Nucleus accumbens (tissue), 56 donors: ENCODE results near the gene TRIM17.

Source experiments
- DNase-seq, 56 donors: peaks; one replicate each; lab custom pipeline; 2025; lab: John Stamatoyannopoulos, UW

The TRIM17 gene

DNA sequence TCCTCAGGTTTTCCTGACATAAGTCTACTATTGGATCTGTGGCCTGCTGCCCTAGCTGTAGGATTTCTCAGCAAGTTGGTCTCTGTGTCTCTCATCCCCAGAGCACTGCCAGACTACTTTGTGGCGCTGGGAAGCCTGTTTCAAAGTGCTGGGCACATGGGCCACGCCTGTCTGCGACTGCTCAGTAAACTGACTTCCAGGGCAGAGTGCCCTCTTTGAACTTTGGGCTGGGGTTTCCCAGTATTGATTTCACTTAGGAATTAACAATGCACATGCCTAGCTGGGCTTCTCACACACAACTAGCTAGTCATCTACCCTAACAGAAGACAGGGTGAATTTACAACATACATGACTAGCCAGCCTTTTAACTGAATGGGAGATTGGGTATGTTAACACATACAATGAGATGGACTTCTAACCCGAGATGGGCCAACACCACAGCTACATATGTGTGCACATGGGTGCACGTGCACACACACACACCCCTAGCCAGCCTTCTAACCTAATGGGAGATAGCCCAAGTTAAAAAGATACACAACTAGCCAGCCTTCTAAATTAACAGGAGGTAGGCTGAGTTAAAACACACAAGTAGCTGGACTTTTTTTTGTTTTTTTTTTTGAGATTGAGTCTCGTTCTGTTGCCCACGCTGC, 6.9 kb upstream of the TRIM17 start:
- DNase-seq: no peak

DNA sequence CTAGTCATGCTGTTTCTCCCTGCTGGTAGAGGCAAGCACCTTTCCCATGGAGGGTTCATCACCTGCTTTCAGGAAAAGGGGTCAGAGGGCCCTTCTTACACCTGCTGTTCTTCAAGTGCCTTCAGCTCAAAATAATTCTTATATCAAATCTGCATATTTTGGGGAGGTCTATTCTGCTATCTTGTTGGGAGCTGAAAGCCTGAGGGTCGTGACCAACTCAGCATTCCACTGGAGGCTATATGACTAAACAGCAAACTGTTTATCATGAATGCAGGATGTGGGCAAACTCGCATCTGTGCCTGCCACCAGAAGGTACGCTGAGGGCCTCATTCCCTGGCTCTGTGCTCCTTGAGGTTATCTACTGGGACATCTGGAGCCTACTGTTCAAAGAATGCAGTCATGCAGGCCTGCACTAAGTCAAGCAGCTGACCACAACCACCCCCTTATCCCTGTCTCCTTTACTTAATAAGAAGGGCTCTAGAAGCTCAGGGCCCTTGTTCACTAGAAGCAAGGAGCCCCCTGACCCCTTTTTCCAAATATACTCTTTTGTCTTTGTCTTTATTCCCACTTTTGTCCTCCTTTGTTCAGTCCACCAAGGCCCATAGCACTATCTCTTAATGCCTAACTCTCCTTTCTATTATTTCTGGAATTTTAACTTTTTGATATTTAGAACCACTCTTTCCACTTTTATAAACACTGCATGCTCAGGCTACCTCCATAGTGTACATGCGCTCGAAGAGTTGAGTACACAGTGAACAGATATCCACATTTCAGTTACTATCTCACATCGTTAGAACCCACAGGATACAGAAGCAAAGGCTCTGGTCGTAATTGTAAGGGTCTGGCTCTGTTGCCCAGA, 4.5 kb upstream of the TRIM17 start:
- DNase-seq: no peak

DNA sequence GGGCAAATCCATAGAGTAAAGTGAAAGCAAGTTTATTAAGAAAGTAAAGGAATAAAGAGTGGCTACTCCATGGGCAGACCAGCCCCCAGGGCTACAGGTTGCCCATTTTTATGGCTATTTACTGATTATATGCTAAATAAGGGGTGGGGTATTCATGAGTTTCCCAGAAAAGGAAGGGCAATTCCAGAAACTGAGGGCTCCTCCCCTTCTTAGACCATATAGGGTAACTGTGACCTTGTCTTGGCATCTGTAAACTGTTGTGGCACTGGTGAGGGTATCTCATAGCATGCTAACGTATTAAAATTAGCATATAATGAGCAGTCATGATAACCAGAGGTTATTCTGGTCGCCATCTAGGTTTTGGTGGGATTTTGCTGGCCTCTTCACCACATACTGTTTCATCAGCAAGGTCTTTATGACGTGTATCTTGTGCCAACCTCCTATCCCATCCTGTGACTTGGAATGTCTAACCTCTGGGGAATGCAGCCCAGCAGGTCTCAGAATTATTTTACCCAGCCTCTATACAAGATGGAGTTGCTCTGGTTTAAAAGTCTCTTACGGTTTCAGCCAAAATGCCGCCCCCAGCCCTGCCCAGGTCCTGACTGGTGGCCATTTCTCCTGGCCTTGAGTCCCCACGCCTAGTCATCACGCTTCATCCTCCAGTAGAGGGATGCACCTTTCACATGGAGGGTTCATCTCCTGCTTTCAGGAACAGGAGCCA, 982 bp upstream of the TRIM17 start:
- DNase-seq: no peak

DNA sequence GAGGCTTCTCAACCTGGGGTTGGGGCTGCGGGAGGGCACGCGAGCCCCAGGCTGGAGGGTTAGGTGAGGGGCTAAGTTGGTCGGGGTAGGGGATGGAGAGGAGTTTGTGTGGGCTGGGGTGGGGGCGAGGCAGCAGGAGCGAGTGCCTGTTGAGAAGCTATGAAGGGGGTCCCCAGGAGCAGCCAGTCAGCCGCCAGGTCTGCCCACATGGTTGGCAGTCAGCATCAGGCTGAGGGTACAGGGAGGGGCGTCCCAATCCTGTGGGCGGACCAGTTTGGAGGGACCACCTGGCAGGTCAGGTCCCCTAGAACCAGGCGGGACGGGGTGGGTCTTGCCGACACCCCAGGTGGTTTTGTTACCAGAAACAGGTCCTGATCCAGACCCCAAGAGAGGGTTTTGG, 400 bp upstream of the TRIM17 start:
- no peak for DNase-seq

DNA sequence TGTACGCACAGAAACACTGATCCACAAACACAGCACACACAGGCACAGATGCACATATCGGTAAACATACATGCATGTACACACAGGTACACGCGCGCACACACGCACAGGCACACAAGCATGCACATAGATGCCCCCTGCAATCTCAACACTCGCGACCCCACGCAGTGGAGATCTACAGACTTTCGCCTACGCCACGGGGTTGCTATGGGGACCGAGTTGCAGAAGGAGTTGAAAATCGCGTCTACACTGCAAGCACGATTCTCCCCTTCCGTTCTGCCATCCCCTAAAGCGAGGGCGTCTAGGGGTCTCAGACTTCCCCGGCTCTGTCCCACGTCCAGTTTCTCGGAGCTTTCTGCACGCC, 826 bp downstream of the TRIM17 start:
- peak in 19 of 56 donors; percentile 16 to 70 (median 33) for DNase-seq

DNA sequence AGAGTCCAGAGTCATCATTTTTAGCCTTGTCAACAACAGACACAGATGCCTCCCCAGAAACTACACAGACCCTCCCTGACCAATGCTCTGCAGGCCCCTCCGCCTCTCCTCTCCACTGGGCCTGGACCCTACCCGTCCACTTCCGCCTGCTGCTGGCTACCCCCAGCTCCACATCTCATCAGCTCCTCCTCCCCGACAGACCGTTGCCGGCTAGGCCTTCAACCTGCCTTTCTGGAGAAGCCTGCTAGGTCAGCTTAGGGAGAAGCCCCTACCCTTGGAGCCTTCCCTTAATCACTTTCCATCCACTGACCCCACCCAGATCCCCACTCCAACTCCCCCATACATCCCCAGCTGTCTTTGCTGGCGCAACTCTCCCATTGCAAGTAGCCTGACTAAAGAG, 1.4 kb downstream of the TRIM17 start:
- no peak for DNase-seq

DNA sequence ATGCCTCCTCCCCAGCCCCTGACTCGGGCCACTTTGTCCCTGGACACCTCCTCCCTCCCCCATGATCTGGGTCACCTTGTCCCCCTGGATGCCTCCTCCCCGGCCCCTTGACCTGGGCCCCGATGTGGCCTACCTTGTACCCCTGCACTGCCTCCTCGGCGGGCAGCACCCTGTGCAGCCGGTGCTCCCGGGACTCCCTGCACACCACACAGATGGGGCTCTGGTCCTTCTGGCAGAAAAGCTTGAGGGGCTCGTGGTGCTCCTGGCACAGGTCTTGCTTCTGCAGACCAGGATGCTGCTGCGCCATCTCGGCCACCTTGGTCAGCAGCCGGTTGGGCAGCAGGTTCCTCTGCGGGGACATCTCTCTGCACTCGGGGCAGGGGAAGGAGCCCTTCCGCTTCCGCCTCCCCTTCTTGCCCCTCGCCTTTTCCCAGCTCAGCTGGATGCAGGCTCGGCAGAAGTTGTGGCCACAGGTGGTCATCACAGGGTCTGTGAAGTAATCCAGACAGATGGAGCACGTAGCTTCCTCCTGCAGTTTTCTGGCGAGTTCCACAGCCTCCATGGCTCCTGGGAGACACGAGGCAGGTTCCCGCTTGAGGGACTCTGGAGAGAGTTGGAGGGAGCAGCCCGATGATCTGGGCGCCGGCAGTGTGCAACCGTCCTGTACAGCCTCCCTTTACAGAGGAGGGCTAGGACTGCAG, 2.0 kb downstream of the TRIM17 start:
- no peak for DNase-seq

DNA sequence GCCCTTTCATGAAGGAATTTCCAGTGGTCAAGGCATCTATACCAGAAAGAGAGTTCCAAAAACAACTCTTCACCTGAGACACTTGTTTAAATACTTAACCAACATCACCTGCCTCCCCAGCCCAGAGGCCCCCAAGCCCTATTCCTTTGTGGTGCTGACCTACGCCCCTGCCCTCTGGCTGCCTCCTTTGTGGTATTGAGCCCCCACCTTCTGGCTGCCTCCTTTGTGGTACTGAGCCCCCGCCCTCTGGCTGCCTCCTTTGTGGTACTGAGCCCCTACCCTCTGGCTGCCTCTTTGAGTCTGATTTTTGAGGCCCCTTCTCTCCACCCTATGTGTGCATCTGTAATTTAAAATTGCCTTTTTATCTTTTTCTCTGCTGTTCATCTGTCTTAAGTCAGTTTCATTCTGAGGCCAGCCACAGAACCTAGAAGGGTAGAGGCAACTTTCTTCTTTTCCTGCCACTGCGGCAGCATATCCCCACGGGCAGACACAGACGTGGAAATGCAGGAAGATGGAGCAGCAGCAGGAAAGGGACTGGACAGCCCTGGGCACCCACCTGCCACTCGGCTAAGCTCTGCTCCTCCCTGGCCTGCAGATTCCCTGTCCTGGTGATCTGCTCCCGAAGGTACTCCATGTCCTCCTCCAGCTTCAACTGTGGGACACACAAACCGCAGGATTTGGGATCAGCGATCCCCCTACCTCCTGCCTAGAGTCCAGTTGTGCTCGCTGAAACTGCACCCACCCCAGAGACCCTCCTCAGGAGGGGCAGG, 3.2 kb downstream of the TRIM17 start:
- DNase-seq: no peak

DNA sequence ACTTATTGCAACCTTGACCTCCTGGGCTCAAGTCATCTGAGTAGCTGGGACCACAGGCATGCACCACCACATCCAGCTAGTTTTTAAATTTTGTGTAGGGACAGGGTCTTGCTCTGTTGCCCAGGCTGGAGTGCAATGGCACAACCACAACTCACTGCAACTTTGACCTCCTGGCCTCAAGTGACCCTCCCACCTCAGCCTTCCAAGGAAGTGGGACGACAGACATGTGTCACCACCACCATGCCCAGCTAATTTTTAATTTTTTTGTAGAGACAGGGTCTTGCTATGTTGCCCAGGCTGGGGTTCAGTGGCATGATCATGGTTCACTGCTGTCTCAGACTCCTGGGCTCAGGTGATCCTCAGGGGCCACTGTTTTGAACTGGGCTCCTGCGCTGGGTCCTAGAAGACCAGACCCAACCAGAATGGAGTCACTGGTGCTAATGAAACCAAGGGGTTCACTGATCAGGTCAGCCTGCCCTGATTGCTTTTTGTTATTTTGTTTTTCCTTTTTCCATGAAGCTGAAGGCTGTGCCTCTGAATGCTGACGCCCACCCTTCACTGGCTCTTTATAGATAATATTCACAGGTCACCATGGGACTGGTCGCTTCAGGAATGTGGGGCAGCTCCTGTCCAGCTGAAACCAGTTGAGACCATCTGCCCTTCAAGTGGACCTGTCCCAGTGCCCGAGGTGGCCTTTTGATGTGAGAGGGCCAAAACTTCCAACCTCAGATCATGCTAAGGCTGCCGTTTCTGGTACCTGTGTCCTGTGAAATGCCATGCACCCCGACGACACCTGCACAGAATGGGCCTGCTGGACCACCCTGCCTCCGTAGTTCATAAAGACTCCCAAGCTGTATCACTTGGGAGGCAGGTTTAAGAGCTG, 4.9 kb downstream of the TRIM17 start:
- DNase-seq: no peak

DNA sequence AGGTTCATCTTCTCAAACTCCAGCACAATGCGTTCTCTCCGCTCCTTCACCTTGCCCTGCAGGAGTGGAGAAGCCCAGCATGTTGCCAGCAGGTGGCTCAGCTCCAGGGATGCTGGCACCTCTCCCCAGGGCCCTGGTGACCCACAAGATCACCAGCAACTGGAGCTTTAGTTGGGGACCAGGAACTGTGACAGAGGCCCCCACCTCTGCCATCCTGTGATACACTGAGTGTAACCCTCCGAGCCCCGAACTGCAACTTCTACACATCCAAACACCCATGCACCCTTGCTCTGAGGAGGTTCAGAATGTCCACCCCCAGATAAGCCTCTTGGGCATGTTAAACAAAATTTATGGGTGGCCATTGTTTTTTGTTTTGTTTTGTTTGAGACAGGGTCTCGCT, 5.5 kb downstream of the TRIM17 start:
- no peak for DNase-seq

DNA sequence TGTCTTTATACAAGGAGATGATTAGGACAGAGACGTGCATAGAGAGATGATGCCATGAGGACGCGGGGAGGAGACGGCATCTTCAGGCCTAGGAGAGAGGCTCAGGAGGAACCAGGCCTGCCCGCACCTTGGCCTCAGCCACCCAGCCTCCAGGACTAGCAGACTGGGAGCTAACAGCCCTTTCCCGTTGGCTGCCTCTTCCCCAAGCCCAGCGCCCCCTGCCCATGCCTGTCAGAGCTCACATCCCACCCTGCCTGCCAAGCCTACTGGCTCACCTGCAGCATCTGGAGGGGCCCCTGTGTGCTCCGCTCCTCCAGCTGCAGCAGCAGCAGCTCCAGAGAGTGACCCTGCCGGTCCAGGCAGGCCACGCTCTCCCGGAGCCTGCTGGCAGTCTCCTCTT, 6.0 kb downstream of the TRIM17 start:
- no peak for DNase-seq

DNA sequence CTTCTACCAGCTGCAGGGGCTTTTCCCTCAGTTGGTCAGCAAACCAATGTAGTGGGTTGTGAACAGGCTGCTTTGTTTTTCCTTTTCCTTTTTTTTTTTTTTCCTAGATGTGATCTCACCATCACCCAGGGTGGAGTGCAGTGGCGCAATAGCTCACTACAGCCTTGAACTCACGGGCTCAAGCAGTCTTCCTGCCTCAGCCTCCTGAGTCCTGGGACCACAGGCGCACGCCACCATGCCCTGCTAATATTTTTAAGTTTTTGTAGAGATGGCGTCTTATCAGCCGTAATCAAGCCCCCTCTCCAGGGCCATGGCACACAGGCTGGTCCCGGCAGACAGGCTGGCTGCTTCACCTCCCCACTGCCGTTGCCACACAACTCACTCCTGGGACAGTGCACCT, 6.6 kb downstream of the TRIM17 start:
- no peak for DNase-seq

DNA sequence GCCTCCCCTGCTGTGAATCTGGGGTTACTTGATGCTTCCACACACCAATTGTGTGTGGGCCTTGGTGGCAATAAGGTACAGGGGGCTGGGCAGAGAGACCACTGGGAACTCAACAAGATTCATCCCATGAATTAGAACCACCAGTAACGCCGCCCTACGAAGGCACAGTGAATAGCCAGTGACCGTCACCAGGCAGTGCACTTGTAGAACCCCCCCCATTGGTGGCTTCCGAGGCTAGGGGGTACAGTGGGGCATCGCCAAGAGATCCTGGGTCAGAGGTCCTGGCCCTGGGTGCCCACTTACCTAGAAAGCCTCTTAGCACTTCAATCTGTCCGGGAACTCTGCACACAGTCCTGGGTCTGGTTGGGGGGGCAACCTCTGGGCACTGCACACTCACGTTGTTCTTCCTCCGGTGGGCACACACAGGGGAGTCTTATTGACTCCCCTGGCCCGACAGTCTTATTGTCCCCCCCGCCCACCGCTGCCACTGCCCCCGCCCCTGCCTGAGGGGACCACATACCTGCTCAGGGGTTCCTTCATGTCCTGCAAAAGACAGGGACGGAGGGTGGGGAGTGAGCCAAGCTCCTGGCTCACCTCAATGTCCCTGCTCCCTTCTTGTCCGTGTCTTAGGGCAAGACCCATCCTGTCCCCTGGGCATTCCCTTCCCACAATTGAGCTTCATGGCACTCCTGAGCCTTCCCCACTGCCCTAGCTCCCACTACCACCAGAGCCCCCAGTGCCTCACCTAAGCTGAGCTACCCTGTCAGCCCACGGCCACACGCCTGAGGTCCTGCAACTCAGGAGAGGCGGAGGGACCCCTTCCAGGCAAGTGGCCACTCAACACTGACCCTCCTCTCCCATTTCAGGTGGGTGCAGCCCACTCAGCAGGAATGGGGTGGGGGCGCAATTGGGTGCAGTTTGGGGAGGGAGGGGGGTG, 7.5 kb downstream of the TRIM17 start:
- DNase-seq: no peak

DNA sequence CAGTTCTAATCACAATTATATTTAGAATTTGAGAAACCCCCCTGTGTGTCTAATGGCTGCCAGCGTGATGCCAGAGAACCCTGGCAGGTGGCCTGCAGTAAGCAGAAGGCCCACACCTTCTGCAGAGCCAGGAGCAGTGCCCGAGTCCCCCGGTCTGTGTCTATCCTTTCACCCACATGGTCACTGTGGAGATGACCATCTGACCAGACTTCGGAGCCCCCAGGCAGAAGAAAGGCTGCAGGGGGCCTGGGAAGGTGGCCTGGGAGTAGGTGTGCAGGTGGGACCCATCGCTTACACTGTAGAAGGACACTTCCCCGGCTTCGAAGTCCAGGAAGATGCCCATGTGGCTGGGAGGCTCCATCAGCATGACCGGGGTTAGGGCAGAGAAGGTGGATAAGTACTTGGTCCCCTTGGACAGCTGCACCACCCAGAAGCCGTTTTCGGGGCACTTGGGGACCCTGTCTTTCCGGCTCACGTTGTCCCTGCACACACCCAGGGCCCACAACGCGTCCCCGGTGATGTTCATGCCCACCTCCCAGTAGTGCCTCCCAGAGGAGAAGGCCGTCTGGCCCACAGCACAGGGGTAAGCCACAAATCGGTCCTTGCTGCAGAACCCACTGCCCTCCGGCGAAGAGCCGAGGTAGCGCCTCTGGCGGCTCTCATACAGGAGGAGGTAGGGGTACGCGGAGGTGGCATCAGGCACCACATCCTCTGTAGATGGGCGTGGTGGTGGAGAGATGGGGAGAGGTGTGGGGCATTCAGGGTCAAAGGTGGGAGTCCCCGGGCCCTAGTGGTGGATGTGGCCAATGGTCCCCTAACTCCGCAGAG, 8.4 kb downstream of the TRIM17 start:
- DNase-seq: no peak

DNA sequence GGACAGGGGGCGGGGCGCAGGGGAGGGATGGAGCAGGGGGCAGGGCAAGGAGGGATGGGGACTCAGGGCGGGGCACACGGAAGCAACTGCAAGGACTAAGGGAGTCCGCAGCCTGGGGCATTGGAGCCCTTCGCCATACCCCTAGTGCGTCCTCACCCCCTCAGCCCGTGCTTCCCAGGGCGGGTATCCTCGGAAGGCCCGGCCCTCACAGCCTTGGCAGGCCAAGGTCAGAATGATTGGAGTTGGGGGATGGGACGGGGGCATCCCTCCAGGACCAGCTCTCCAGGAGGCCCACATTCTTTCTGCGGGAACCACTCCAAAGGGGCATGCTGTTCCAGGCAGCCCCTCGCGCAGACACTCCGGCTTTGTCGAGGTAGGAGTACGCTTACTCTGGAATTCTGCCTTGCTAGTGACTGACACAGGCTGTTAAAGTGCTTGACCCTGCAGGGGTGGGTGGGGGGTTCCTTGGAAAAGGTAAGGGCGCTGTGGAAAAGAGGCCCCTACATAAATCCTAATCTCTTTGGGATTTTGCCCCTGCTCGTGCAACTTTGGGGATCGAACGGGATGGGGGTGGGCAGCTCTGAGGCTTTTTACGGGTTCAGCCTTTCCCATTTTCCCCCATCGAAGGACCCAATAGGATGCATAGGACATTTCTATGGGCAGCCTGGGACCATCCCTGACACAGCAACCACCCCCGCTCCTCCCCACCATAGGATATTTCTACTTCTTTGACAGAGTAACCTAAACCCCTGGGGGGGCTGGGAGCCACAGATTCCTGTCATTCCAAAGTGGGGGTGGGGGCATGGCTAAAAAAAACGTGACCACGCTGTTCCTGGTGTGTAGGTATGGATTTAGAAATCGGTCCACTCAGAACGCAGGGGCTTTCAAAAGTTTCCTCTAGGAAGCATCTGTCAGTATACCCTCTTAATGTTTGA, 9.3 kb downstream of the TRIM17 start:
- DNase-seq: peak in 1 of 56 donors; percentile 71

DNA sequence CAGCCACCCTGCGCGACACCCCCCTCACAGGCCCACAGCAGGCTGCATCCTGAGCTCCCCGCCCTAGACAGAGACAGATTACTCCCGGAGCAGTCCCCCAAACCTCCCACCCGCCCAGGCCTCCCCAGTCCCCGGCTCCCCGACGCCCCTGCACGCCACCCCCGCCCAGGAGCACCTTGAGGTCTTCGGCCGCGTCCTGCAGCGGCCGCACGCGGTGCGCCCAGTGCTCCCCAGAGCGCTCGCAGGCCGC, 10.8 kb downstream of the TRIM17 start:
- DNase-seq: peak in 1 of 56 donors; percentile 20
